ENCODE results near the gene PYHIN1.

PYHIN1 gene

DNA sequence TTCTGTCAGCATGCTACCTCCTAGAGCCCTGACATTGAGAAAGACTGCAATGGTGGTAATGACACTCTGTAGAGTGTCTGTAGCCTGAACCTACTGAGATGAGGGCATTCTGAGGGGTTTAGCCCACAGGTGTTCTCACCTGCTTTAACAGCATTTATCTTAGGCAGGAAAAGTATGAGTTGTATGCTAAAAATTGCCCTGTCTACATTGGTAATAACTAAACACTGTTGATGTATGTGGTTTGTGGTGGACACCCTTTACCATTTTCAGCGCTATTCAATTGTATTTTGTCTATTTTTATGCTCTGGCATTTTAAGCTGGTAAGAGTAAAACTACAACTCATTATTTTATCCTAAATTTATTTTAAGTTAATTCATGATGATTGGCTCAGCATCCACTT is 10.0 kb downstream of the PYHIN1 start:
- Histone ChIP-seq H3K36me3 (ENCODE audit: control insufficient read depth, insufficient read depth, low read length) (peaks cover 56% of the 10 kb centered on the region), H3K9me3 (ENCODE audit: control insufficient read depth, low read length) (no peaks in the 10 kb centered on the region)

DNA sequence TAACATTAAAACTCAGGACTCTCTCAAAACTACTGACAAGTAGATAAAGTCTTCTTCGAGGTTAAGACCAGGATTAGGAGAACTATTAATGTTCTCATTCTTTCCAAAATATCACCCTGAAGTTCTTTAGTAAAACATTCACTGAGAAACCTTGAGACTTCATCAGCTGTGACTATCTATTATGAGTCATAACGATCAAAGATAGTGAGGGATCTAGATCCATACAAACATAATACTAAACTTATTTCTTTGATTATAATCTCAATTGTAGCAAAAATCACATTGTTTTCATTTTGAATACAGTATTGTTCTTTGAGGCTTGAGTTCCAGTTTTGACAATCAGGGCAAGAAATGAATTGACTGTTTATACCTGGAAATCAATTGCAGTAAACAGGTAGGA is 11.1 kb downstream of the PYHIN1 start:
- H3K36me3 ChIP-seq (ENCODE audit: control insufficient read depth, insufficient read depth, low read length): peaks cover 60% of the 10 kb centered on the region
- H3K4me3 ChIP-seq (ENCODE audit: insufficient read depth, low read depth, low read length, poor library complexity, severe bottlenecking): no peak overlapping the region
- no peaks in the 10 kb centered on the region for H3K27me3 ChIP-seq (replicated peaks; ENCODE audit: control insufficient read depth, insufficient read depth, low read length, poor library complexity, severe bottlenecking)
- no peak overlapping the region for H3K27ac ChIP-seq (ENCODE audit: insufficient read depth, low read length, poor library complexity, severe bottlenecking)
- no peaks in the 10 kb centered on the region for H3K4me1 ChIP-seq (ENCODE audit: control insufficient read depth, insufficient read depth, low read length, poor library complexity, severe bottlenecking)
- no peaks in the 10 kb centered on the region for H3K9me3 ChIP-seq (ENCODE audit: control insufficient read depth, low read length)
- no peak for DNase-seq

More for the DNA sequence above, 10.0 kb downstream of the PYHIN1 start:
- Histone ChIP-seq H3K4me1 (ENCODE audit: control insufficient read depth, insufficient read depth, low read length, poor library complexity, severe bottlenecking) (no peaks in the 10 kb centered on the region), H3K27ac (ENCODE audit: insufficient read depth, low read length, poor library complexity, severe bottlenecking) (no peak overlapping the region), H3K27me3 (replicated peaks; ENCODE audit: control insufficient read depth, insufficient read depth, low read length, poor library complexity, severe bottlenecking) (no peaks in the 10 kb centered on the region), H3K4me3 (ENCODE audit: insufficient read depth, low read depth, low read length, poor library complexity, severe bottlenecking) (no peak overlapping the region)
- no peak for DNase-seq

DNA sequence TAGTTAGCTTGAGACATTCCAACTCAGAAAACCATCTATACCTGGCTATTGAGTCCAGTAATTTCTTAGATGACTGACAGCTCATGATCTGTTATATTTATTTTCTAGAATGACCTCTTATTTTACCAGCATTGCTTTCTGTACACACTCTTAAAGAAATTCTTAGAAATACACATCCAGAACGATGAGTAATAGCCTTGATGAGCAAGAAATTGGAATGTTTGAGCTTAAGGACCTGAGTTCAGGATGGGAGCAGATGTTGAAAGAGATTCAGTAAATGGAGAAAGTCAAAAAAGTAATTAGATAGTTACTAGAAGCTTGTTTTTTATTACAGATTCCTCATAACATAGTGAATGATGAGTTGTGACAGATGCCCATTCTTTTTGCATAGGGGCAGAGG is 11.7 kb downstream of the PYHIN1 start:
- Histone ChIP-seq H3K4me3 (ENCODE audit: insufficient read depth, low read depth, low read length, poor library complexity, severe bottlenecking) (no peak overlapping the region), H3K36me3 (ENCODE audit: control insufficient read depth, insufficient read depth, low read length) (peaks cover 61% of the 10 kb centered on the region)

DNA sequence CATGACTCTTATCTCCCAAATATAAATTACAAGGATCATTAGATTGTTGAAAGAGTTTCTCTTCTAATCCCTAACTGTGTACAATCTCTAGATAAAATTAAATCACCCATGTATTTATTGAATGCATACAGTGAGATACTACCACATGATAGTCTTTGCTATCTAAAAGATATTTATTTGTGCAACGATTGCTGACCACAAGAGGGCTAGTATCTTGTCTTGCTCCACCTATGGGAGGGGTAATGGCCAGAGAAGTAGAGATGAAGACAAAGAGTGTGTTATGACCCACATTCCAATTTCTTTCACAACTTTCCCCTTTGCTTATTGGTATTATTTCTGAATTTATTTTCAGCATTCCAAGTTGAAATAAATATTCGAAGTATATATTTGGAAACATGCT is 13.7 kb downstream of the PYHIN1 start:
- no peaks in the 10 kb centered on the region for H3K9me3 ChIP-seq (ENCODE audit: control insufficient read depth, low read length)
- DNase-seq: no peak
- no peak overlapping the region for H3K27ac ChIP-seq (ENCODE audit: insufficient read depth, low read length, poor library complexity, severe bottlenecking)
- H3K27me3 ChIP-seq (replicated peaks; ENCODE audit: control insufficient read depth, insufficient read depth, low read length, poor library complexity, severe bottlenecking): no peaks in the 10 kb centered on the region
- H3K4me3 ChIP-seq (ENCODE audit: insufficient read depth, low read depth, low read length, poor library complexity, severe bottlenecking): no peak overlapping the region
- H3K36me3 ChIP-seq (ENCODE audit: control insufficient read depth, insufficient read depth, low read length): peaks cover 66% of the 10 kb centered on the region
- no peaks in the 10 kb centered on the region for H3K4me1 ChIP-seq (ENCODE audit: control insufficient read depth, insufficient read depth, low read length, poor library complexity, severe bottlenecking)

More for the DNA sequence above, 11.7 kb downstream of the PYHIN1 start:
- no peaks in the 10 kb centered on the region for H3K4me1 ChIP-seq (ENCODE audit: control insufficient read depth, insufficient read depth, low read length, poor library complexity, severe bottlenecking)
- H3K9me3 ChIP-seq (ENCODE audit: control insufficient read depth, low read length): no peaks in the 10 kb centered on the region
- H3K27me3 ChIP-seq (replicated peaks; ENCODE audit: control insufficient read depth, insufficient read depth, low read length, poor library complexity, severe bottlenecking): no peaks in the 10 kb centered on the region
- no peak overlapping the region for H3K27ac ChIP-seq (ENCODE audit: insufficient read depth, low read length, poor library complexity, severe bottlenecking)
- no peak for DNase-seq

DNA sequence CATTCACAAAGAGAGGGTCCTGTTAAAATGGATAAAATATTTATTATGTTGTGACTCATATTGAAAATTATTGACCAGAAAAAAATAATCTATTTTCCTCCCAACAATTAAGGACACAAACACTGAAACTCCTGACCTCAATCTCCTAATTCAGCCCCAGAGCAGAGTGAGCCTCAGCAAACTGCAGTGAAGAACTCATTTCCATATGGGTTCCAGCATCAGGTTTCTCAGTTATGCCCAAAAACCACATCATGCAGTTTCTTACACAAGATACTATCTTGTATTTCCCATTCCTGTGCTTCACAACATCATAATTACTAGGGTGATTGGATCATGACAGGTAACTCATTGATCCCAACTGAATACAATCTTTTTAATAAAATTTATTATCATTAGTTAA is 15.4 kb downstream of the PYHIN1 start:
- H3K9me3 ChIP-seq (ENCODE audit: control insufficient read depth, low read length): no peaks in the 10 kb centered on the region
- H3K36me3 ChIP-seq (ENCODE audit: control insufficient read depth, insufficient read depth, low read length): peaks cover 81% of the 10 kb centered on the region
- no peak for DNase-seq
- H3K4me1 ChIP-seq (ENCODE audit: control insufficient read depth, insufficient read depth, low read length, poor library complexity, severe bottlenecking): no peaks in the 10 kb centered on the region
- H3K4me3 ChIP-seq (ENCODE audit: insufficient read depth, low read depth, low read length, poor library complexity, severe bottlenecking): no peak overlapping the region
- H3K27ac ChIP-seq (ENCODE audit: insufficient read depth, low read length, poor library complexity, severe bottlenecking): no peak overlapping the region
- H3K27me3 ChIP-seq (replicated peaks; ENCODE audit: control insufficient read depth, insufficient read depth, low read length, poor library complexity, severe bottlenecking): no peaks in the 10 kb centered on the region

DNA sequence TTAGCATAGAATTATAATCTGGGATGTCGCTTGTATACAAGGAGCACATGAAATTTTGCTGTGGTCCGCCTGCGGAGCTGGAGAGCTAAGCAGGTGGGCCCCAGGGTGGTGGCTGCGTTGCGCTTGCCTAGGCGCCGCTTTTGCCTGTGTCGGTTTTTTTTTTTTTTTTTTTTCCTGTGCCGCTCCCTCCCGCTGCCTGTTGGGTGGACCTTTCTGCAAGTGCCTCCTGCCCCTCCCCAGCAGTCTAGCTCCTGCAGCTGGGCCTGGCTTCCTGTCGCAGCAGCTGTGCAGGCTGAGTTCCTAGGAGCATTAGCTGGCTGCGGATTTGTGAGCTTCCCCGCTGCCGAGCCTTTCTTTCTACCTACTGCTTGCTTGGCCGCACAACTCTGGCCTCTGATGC is 20.6 kb downstream of the PYHIN1 start:
- Histone ChIP-seq H3K4me3 (ENCODE audit: insufficient read depth, low read depth, low read length, poor library complexity, severe bottlenecking) (no peak overlapping the region), H3K36me3 (ENCODE audit: control insufficient read depth, insufficient read depth, low read length) (peaks cover 48% of the 10 kb centered on the region), H3K9me3 (ENCODE audit: control insufficient read depth, low read length) (no peaks in the 10 kb centered on the region), H3K27me3 (replicated peaks; ENCODE audit: control insufficient read depth, insufficient read depth, low read length, poor library complexity, severe bottlenecking) (no peaks in the 10 kb centered on the region), H3K4me1 (ENCODE audit: control insufficient read depth, insufficient read depth, low read length, poor library complexity, severe bottlenecking) (no peaks in the 10 kb centered on the region), H3K27ac (ENCODE audit: insufficient read depth, low read length, poor library complexity, severe bottlenecking) (no peak overlapping the region)
- no peak for DNase-seq

DNA sequence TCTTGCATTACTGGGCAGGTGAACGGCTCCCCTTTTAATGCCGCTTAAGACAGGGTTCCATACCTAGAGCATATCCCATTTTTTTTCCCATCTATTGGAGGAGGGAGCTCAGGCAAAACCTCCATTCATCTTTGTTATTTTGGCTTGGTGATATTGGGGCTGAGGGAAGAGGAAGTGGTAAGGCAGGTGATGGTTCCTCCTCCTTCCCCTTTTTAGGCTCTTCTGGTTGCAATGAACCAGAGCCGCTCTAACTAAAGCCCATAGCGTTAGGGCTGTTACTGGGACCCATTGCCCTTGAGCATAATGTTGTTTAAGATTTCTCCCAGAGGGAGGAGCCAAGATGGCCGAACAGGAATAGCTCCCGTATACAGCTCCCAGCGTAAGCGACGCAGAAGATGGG is 21.1 kb downstream of the PYHIN1 start:
- H3K4me3 ChIP-seq (ENCODE audit: insufficient read depth, low read depth, low read length, poor library complexity, severe bottlenecking): no peak overlapping the region
- no peaks in the 10 kb centered on the region for H3K9me3 ChIP-seq (ENCODE audit: control insufficient read depth, low read length)
- H3K36me3 ChIP-seq (ENCODE audit: control insufficient read depth, insufficient read depth, low read length): peaks cover 45% of the 10 kb centered on the region
- no peaks in the 10 kb centered on the region for H3K4me1 ChIP-seq (ENCODE audit: control insufficient read depth, insufficient read depth, low read length, poor library complexity, severe bottlenecking)
- no peak overlapping the region for H3K27ac ChIP-seq (ENCODE audit: insufficient read depth, low read length, poor library complexity, severe bottlenecking)
- DNase-seq: no peak
- H3K27me3 ChIP-seq (replicated peaks; ENCODE audit: control insufficient read depth, insufficient read depth, low read length, poor library complexity, severe bottlenecking): no peaks in the 10 kb centered on the region

DNA sequence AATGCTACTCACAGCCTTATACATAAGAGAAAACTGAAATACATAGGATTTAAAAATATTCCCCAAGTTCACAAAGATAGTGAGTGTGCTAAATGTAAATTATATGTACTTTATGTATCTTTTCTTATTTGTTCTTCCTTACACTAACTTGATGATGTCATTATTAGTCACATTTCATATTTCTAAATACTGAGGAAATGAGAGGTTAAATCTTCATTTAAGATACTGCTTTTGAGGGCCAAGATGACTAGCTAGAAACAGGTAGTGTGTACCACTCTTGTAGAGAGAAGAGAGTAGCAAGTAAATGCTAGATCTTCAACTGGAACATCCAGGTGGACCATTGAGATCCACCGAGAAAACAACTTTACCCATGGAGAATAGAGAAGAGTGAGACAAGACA is 29.8 kb downstream of the PYHIN1 start:
- DNase-seq: no peak
- Histone ChIP-seq H3K4me3 (ENCODE audit: insufficient read depth, low read depth, low read length, poor library complexity, severe bottlenecking) (no peak overlapping the region), H3K36me3 (ENCODE audit: control insufficient read depth, insufficient read depth, low read length) (peaks cover 23% of the 10 kb centered on the region), H3K27ac (ENCODE audit: insufficient read depth, low read length, poor library complexity, severe bottlenecking) (no peak overlapping the region), H3K27me3 (replicated peaks; ENCODE audit: control insufficient read depth, insufficient read depth, low read length, poor library complexity, severe bottlenecking) (no peaks in the 10 kb centered on the region), H3K9me3 (ENCODE audit: control insufficient read depth, low read length) (peaks cover 5% of the 10 kb centered on the region), H3K4me1 (ENCODE audit: control insufficient read depth, insufficient read depth, low read length, poor library complexity, severe bottlenecking) (no peaks in the 10 kb centered on the region)

DNA sequence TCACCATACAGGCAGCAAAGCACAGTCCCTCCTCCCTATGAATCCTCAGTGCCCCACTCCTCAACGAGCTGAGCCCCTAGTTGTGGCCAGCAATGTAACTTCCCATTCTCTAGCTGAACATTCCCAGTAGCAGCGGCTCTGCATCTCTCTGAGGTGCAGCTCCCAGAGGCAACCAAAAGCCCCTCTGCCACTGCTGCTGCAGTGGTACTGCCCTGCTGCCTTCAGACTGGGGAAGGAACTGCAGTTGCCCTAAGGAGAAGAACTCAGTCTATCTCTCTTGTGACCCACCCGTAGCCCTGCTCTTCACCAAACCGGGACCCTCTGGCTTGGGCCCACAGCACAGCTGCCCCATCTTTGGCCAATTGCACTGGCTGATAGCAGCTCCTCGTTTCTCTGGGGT is 31.6 kb downstream of the PYHIN1 start:
- Histone ChIP-seq H3K9me3 (ENCODE audit: control insufficient read depth, low read length) (peaks cover 5% of the 10 kb centered on the region), H3K4me1 (ENCODE audit: control insufficient read depth, insufficient read depth, low read length, poor library complexity, severe bottlenecking) (no peaks in the 10 kb centered on the region), H3K27me3 (replicated peaks; ENCODE audit: control insufficient read depth, insufficient read depth, low read length, poor library complexity, severe bottlenecking) (no peaks in the 10 kb centered on the region), H3K27ac (ENCODE audit: insufficient read depth, low read length, poor library complexity, severe bottlenecking) (no peak overlapping the region), H3K4me3 (ENCODE audit: insufficient read depth, low read depth, low read length, poor library complexity, severe bottlenecking) (no peak overlapping the region), H3K36me3 (ENCODE audit: control insufficient read depth, insufficient read depth, low read length) (peaks cover 23% of the 10 kb centered on the region)
- DNase-seq: no peak

DNA sequence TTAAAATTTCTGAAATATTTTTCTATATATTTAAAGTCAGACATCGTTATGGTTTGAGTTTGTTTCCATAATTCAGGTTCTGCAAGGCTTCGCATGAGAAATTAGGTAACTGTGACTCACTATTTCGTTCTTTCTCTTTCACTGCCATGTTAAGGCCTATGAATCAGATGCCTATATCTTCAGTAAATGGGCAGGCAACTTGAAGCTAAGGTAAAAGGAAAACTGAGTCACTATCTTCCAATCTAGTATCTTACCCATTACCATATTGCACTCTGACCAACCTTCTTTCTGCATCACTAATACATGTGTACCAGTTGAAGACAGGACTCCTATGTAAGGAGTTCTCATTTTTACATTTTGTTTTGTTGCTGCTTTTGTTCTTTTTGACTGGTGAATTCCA is 37.8 kb downstream of the PYHIN1 start:
- no peak overlapping the region for H3K4me3 ChIP-seq (ENCODE audit: insufficient read depth, low read depth, low read length, poor library complexity, severe bottlenecking)
- no peaks in the 10 kb centered on the region for H3K9me3 ChIP-seq (ENCODE audit: control insufficient read depth, low read length)
- H3K36me3 ChIP-seq (ENCODE audit: control insufficient read depth, insufficient read depth, low read length): peaks cover 6% of the 10 kb centered on the region
- DNase-seq: no peak
- no peak overlapping the region for H3K27ac ChIP-seq (ENCODE audit: insufficient read depth, low read length, poor library complexity, severe bottlenecking)
- no peaks in the 10 kb centered on the region for H3K27me3 ChIP-seq (replicated peaks; ENCODE audit: control insufficient read depth, insufficient read depth, low read length, poor library complexity, severe bottlenecking)
- H3K4me1 ChIP-seq (ENCODE audit: control insufficient read depth, insufficient read depth, low read length, poor library complexity, severe bottlenecking): no peaks in the 10 kb centered on the region

DNA sequence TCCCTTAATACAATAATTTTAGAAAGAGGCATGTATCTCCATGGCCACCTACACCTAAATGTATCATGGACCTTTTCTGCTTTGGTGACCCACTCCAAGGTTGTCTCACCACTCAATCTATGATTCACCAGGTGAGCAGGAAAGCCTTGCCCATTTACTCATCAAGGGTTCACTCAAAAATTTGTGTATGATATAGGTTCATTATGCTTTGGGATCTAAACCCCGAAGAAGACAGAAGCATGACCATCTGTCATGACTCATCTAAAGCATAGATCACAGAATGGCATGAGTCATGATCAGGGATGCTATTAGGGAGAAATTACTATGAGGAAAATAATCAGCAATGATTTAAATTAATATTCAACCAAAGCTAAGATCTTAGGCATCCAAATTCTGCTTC is 38.5 kb downstream of the PYHIN1 start:
- Histone ChIP-seq H3K27ac (ENCODE audit: insufficient read depth, low read length, poor library complexity, severe bottlenecking) (no peak overlapping the region), H3K36me3 (ENCODE audit: control insufficient read depth, insufficient read depth, low read length) (peaks cover 12% of the 10 kb centered on the region), H3K4me3 (ENCODE audit: insufficient read depth, low read depth, low read length, poor library complexity, severe bottlenecking) (no peak overlapping the region), H3K27me3 (replicated peaks; ENCODE audit: control insufficient read depth, insufficient read depth, low read length, poor library complexity, severe bottlenecking) (no peaks in the 10 kb centered on the region), H3K9me3 (ENCODE audit: control insufficient read depth, low read length) (no peaks in the 10 kb centered on the region), H3K4me1 (ENCODE audit: control insufficient read depth, insufficient read depth, low read length, poor library complexity, severe bottlenecking) (no peaks in the 10 kb centered on the region)
- no peak for DNase-seq

Measured in effector memory CD4-positive, alpha-beta T cell (primary cell).